GM21528 (cell line): ENCODE results near the gene CYP2U1.
"Not testable (repeated sequence)": the region's sequence is repeated elsewhere in the genome, so short reads cannot be mapped to it uniquely, and the experiment has no call there.

Source experiments
- ATAC-seq: cut with Tn5 transposase; IDR thresholded peaks from one replicate; pipeline ENCODE4 v1.9.1; 2021; ENCODE audit warnings: mild to moderate bottlenecking, moderate library complexity; ENCODE audit not compliant: unreplicated experiment, low FRiP score

Gene CYP2U1

DNA sequence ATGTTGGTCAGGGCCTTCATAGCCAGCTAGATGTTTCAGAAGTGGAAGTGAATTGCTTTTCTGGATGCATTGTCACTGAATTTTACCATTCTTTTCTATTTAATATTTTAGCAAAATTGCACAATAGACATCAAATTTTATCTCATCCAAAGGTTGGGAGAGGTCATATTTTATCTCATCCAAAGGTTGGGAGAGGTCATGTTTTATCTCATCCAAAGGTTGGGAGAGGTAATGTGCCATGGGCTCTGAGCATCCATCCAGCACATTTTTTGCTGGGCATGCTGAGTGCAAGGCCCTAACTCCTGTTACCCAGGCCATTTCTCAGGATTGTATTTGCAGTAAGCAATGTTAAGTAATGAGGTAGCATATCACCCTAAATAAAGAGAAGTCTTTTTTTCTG is 14.7 kb upstream of the CYP2U1 start:
- ATAC-seq: no peak

DNA sequence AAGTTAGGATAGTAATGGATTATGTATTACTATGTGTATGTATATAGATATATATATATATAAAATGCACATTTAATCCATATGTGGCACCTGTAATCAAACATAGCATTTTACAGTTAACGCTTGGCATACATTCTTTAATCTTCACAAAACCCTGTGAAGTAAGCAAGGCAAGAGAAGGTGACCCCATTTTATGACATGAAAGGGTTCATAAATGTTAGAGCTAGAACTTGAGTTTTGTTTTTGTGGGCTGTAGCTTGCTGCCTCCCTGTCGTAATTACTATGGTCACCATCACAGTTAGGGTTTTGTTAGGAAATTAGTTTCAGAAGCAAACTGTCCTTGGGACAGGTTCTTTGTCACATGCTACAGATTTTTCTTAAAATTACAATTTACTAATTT is 13.8 kb upstream of the CYP2U1 start:
- no peak for ATAC-seq

DNA sequence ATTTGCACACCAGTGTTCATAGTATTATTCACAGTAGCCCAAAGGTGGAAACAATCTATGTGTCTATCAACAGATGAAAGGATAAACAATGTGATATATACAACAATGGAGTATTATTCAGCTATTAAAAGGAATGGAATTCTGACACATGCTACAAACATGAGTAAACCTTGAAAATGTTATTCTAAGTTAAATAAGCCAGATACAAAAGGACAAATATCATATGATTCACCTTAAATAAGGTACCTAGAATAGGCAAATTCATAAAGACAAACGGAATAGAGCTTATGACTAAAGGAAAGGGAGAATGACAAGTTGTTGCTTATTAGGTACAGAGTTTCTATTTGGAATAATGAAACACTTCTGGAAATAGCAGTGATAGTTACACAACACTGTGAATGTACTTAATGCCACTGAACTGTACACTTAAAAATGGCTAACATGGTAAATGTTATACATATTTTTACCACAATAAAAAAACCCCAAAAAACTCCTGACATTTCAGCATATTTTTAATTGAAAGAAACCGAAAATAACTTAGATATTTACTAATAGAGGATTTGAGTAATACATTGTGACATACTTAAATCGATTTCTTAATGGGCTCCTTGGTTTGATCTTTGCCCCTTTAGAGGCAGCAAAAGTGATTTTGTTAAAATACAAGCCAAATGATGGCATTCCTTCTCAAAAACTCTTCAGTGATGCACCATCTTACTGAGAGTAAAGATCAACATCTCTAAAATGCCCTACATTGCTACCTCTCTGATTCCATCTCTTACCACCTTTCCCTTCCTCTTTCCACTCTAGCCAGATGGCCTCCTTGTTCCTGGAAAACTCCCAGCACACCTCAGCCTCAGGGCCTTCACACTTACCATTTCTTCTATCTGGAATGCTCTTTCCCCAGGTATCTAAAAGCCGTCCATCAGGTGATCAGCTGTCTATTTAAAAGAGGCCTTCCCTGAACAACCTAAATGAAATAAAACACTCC is 8.6 kb upstream of the CYP2U1 start:
- ATAC-seq: no peak

DNA sequence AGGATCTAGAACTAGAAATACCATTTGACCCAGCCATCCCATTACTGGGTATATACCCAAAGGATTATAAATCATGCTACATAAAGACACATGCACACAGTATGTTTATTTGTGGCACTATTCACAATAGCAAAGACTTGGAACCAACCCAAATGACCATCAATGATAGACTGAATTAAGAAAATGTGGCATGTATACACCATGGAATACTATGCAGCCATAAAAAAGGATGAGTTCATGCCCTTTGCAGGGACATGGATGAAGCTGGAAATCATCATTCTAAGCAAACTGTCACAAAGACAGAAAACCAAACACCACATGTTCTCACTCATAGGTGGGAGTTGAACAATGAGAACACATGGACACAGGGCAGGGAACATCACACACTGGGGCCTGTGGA is 5.6 kb upstream of the CYP2U1 start:
- not testable (repeated sequence) for ATAC-seq

DNA sequence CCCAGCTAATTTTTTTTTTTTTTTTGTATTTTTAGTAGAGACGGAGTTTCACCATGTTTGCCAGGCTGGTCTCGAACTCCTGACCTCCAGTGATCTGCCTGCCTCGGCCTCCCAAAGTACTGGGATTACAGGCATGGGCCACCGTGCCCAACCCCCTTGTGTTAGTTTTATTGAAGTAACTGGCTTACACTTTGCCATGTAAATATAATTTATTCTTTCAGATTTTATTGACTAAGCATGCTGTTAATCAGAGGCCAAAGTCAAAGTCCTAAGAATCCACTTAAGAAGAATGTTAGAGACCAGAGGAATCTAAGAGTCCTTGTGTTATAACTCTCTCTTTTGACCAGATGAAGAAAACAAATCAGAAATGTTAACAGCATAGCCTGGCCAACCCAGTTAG is 4.5 kb upstream of the CYP2U1 start:
- ATAC-seq: not testable (repeated sequence)

DNA sequence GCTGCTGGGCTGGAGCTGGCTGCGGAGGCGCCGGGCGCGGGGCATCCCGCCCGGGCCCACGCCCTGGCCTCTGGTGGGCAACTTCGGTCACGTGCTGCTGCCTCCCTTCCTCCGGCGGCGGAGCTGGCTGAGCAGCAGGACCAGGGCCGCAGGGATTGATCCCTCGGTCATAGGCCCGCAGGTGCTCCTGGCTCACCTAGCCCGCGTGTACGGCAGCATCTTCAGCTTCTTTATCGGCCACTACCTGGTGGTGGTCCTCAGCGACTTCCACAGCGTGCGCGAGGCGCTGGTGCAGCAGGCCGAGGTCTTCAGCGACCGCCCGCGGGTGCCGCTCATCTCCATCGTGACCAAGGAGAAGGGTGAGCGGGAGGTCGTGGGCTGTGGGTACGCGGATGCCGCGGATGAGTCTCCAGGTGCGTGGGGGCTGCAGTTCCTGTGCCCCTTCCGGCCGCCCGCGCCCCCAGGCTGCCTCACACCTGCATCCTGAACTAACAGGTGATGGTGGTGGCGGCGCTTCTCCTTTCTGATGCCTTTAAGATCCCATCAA is 499 bp downstream of the CYP2U1 start:
- peak; percentile 21 for ATAC-seq

DNA sequence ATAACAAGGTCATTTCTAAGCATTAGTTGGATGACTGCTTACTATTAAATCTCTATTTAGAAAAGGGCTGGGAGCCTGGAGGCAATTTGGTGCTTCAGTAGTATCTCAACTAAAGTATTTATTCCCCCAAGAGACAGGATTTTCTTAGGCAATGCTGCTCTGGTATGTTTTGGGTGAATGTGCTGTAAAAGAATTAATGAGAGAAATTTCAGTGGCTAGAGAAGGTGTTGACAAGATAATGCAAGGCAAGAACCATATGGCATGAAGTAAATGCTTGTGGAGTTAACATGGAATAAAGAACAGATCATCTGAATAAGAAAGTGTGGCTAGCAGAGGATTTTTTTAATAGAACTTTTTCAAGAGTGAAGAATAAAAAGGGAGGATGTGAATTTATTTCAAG is 3.9 kb downstream of the CYP2U1 start:
- ATAC-seq: no peak

DNA sequence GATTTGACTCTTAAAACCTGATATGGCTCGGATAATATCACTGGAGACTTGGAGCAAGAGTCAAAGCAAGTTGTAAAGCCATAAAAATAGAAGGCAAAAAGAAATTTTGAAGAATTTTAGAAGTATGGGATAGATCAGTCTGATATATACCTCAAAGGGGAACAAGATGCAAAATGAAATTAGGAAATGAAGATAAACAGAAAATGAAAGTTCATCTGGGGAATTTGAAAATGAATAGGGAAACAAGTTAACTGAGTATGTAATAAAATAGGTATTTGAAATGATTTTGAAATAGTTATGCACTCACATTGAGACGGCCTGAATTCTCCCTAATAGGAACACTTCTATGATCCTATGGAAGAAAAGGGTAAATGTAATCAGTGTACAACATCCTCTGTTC is 5.7 kb downstream of the CYP2U1 start:
- ATAC-seq: no peak

DNA sequence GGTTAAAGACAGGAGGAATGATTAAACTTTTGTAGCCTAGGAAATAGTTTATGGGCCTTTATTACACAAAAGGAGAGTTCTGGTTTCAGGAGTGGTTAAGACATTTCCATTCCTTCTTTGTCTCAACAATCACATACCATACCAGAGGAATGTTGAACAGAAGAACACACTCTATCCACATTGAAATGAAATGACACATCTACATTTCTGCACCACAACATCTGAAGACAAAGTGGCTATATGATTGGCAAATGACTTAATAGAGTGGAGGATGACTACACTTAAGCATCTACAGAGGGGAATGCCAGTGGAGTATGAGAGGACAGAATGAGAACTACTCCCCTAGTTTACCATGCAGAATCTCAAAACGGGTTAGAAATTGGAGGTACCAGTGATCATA is 8.0 kb downstream of the CYP2U1 start:
- ATAC-seq: no peak

DNA sequence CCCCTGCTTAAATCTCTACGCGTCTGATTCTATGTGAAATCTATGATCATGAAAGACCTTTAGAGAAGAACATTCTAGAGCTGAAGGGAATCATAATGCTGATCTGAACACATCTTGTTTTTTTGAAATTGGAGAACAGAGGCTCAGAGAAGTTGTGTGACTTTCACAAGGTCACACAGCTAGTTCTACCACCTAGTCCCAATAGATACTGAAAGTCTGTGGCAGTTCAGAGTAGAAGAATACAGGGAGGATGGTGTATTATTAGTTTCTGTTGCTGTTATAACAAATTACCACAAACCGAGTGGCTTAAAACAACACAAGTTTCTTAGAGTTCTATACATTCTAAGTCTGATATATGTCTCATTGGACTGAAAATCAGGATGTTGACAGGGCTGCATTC is 14.5 kb downstream of the CYP2U1 start:
- ATAC-seq: no peak

DNA sequence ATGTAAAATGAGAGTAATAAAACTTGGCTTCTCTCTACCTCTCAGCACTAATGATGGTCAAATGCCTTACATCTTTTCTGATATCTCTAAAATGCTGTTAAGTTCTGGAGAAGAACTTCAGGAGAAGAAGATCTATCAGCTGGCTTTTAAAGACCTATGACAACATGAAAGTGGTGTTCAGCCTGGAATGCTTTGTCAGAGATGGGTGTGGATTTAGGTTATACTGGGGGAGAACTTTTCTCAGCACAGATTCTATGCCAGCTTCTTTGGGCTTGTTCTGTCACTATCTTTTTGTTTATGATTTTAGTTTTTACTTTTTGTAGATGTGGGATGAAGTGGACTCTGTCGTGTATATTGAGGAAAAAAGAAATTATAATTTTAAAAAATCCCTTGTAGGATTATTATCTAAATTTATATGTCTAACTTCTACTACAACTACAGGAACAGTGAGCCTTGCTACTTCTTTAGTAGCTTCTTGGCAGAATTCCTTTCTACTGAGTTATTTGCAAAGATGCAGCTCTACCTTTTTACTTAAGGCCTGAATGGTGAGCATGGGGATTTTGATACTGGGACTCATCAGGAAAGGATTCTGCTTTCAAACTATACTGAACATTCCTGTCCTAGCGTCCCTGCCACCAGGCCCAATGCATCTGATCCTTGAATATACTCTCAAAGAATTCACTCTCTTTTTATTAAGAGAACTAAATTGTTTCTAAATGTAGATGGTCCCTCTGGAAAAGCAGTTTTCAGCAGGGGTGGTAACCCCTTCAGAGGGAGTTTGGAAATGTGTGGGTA is 19.6 kb downstream of the CYP2U1 start:
- no peak for ATAC-seq

DNA sequence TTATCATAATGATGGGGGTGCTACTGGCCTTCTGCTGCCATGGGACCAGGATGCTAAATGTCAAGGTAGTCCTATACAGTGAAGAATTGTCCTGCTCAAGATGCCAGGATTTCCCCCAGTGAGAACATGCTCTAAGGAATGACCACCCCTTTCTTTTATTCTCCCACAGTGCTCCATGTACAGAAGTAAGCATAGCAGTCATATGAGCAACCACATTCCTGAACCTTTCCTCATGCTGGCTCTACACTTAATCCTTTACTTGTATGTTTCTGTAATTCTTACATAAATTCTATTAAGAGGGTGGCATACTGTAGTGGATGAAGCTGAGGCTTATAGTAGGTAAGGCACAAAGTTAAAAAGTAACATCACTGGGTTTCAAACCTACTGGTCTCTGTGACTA is 20.2 kb downstream of the CYP2U1 start:
- ATAC-seq: no peak

DNA sequence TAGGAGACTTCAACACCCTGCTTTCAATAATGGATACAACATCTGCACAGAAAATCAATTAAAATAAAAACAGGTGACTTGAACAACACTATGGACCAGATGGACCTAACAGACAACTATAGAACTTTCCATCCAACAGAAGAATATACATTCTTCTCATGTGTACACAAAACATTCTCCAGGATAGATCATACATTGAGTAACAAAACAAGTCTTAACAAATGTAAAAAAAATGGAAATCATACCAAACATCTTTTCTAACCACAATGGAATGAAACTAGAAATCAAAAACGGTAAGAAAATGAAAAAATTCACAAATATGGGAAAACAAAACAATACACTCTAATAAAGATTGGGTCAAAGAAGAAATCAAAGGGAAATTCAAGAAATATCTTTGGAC is 24.7 kb downstream of the CYP2U1 start:
- ATAC-seq: no peak

DNA sequence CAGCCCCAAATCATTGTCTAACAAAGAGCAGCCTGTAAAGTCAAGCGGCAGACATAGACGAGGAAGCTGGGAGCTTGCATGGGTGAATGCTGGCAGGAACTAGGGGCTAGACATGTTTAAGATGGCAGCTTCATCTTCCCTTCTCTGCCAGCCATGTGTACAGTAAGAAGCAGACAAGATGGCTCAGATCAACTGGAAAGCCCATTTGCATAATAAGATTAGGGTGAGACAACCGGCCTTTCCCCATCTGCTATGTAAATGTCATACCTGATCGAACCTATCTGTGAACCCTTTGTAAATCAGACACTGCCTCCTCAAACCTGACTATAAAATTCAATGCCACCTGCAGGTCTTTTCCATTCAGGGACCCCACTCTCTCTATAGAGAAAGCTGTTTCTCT is 35.6 kb downstream of the CYP2U1 start:
- ATAC-seq: no peak

DNA sequence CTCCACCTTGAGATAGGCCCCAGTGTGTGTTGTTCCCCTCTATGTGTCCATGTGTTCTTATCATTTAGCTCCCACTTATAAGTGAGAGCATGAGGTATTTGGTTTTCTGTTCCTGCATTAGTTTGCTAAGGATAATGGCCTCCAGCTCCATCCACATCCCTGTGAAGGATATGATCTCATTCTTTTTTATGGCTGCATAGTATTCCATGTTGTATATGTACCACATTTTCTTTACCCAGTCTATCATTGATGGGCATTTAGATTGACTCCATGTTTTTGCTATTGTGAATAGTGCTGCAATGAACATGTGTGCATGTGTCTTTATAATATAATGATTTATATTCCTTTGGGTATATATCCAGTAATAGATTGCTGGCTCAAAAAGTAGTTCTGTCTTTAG is 36.2 kb downstream of the CYP2U1 start:
- ATAC-seq: not testable (repeated sequence)

DNA sequence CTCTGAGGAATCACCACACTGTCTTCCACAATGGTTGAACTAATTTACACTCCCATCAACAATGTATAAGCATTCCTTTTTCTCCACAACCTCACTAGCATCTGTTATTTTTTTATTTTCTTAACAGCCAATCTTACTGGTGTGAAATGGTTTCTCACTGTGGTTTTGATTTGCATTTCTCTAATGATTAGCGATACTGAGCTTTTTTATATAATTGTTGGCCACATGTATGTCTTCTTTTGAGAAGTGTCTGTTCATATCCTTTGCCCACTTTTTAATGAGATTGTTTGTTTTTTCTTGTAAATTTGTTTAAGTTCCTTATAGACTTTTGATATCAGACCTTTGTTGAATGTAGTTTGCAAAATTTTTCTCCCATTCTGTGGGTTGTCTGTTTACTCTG is 36.6 kb downstream of the CYP2U1 start:
- not testable (repeated sequence) for ATAC-seq

DNA sequence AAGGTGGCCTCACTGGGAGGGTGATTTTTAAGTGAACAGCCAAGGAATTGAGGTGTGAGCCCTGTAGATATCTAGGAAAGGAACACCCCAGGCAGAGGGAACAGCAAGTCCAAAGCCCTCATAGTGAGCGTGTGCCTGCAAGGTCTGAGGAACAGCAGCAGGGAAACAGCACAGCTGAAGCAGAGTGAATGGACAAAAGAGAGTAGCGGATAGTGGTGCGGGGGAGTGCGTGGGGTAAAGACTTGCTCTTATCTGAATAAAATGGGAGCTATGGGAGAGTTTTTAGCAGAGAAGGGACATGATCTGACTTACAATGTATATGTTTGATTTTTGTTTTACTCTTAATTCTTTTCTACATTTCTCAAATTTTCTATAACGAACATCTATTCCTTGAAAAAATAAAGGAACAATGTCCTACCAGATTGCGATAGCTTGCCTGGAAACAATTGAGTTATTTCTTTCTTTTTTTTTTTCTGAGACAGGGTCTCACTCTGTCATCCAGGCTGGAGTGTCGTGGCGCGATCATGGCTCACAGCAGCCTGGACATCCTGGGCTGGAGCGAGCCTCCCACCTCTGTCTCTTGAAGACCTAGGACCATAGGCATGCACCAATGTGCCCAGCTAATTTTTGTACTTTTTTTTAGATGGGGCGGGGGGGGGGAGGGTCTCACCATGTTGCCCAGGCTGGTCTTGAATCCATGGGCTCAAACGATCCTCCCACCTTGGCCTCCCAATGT is 38.9 kb downstream of the CYP2U1 start:
- ATAC-seq: no peak

DNA sequence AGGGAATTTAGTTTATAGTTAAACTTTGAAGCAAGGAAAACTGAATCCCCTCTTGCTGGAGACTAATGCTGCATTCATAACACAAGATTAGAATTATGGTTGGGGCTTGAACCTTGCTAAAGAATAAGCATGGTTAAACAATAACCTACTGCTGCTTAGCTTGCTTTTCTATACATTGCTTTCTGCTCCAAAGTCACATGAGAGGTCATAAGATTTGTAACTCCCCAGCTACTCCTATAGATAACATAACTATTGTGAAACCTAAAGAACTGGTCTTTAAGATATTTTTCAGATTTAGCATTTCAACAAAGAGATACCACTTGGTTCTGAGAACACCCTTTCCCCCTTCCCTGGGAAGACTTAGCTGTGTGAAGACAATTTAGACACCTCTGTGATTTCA is 41.3 kb downstream of the CYP2U1 start:
- no peak for ATAC-seq

DNA sequence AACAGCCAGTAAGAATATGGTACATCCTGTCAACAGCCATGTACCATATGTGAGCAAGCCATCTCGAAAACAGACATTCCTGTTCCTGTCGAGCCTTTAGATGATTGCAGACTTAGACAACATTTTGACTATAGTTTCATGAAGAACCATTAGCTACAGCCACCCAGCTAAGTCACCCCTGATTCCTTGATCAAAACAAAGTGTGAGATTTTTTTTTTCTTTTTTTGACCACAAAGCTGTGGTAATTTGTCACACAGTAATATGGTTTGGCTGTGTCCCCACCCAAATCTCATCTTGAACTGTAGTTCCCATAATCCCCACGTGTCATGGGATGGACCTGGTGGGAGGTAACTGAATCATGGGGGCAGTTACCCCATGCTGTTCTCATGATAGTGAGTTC is 43.2 kb downstream of the CYP2U1 start:
- no peak for ATAC-seq

DNA sequence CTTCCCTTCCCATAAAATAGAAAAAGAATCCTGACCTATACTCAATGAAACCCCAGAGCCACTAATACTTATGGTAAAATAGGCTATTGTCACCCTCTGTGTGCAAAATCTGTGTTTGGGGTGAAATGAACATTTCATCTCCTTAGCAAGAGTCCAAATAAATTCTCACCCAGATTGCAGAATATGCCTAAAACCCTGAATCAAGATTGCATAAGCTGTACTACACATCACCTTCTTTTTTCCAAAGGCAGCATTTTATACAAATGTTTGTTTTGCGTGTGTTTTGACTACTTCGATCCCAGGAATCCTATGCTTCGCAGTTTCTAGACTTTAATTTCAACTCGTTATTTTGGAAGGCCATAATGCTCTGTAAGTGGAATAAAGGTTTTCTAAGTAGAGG is 46.1 kb downstream of the CYP2U1 start:
- no peak for ATAC-seq
